ENCODE results near the gene GJD3.
"Not testable (repeated sequence)": the region's sequence is repeated elsewhere in the genome, so short reads cannot be mapped to it uniquely, and the experiment has no call there.

The GJD3 gene

DNA sequence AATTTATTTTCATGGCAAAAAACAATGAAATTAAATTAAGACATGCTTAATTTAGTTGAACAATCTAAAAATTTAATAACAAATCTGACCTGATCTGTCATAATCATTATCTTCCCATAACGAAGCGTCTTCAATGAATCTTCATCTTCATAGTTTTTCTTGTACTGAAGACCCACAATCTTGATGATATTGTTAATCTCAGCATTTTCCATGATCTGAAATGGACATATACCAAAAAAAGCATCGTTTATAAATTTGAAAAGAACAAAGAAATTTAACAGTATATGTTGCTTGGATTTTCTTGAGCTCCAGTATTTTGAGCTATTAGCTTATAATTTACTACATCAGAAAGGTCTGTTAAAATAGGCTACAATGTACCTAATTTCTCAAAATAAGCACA, 42.9 kb upstream of the GJD3 start:
- Histone ChIP-seq H3K27me3 (ENCODE audit: insufficient read depth, low read depth, severe bottlenecking) (no peaks in the 10 kb centered on the region), H3K27ac (no peak overlapping the region), H3K9me3 (ENCODE audit: severe bottlenecking) (no peaks in the 10 kb centered on the region), H3K4me3 (ENCODE audit: low read depth, low read length) (no peak overlapping the region), H3K36me3 (peaks cover 98% of the 10 kb centered on the region)
- TF ChIP-seq, protein P1, sequence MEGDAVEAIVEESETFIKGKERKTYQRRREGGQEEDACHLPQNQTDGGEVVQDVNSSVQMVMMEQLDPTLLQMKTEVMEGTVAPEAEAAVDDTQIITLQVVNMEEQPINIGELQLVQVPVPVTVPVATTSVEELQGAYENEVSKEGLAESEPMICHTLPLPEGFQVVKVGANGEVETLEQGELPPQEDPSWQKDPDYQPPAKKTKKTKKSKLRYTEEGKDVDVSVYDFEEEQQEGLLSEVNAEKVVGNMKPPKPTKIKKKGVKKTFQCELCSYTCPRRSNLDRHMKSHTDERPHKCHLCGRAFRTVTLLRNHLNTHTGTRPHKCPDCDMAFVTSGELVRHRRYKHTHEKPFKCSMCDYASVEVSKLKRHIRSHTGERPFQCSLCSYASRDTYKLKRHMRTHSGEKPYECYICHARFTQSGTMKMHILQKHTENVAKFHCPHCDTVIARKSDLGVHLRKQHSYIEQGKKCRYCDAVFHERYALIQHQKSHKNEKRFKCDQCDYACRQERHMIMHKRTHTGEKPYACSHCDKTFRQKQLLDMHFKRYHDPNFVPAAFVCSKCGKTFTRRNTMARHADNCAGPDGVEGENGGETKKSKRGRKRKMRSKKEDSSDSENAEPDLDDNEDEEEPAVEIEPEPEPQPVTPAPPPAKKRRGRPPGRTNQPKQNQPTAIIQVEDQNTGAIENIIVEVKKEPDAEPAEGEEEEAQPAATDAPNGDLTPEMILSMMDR (IDR thresholded peaks at IDR 0.05; ENCODE audit: low read depth, low read length): no peak
- DNase-seq: no peak

DNA sequence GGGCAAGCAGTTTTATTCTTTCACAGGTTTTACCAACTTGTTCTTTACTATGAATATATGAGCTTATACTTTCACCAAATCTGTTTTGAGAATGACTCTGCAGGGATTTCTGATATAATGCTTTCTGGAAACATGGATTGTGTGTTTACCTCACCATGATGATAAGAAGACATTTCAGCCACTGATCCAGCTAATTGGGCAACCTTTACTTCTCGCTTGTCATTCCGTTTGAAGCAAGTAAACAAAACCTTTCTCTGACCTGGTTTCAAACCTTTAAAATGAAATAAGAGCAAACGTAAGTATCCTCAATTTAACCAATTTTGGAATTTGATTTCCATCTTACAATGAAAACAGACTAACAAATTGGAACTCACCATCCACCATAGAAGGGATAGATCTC, 39.5 kb upstream of the GJD3 start:
- peaks cover 100% of the 10 kb centered on the region for H3K36me3 ChIP-seq
- DNase-seq: no peak
- H3K27ac ChIP-seq: no peak overlapping the region

DNA sequence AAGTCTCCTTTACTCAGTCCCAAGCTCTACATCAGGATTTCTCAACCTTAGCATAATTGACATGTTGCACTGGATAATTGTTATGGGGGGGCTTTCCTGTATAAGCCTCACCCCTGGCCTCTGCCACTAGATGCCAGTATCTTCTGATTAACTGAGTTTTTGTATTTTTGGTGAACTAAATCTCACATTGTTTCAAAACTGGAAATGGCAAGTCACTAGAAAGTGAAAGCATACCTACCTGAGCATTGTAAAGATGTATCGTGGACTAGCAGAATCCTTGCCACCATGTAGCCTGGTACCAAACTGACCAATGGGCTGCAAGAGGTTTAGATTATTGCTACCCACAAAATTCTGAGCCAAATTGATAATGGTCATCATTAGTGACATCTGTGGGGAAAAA, 38.1 kb upstream of the GJD3 start:
- Histone ChIP-seq H3K36me3 (peaks cover 100% of the 10 kb centered on the region), H3K27ac (no peak overlapping the region), H3K9me3 (ENCODE audit: severe bottlenecking) (no peaks in the 10 kb centered on the region), H3K27me3 (ENCODE audit: insufficient read depth, low read depth, severe bottlenecking) (no peaks in the 10 kb centered on the region), H3K4me3 (ENCODE audit: low read depth, low read length) (no peak overlapping the region)
- no peak for DNase-seq
- TF ChIP-seq, protein P1 (IDR thresholded peaks at IDR 0.05; ENCODE audit: low read depth, low read length): no peak

More for the DNA sequence above, 39.5 kb upstream of the GJD3 start:
- Histone ChIP-seq H3K27me3 (ENCODE audit: insufficient read depth, low read depth, severe bottlenecking) (no peaks in the 10 kb centered on the region), H3K9me3 (ENCODE audit: severe bottlenecking) (no peaks in the 10 kb centered on the region), H3K4me3 (ENCODE audit: low read depth, low read length) (no peak overlapping the region)
- TF ChIP-seq, protein P1 (IDR thresholded peaks at IDR 0.05; ENCODE audit: low read depth, low read length): no peak

DNA sequence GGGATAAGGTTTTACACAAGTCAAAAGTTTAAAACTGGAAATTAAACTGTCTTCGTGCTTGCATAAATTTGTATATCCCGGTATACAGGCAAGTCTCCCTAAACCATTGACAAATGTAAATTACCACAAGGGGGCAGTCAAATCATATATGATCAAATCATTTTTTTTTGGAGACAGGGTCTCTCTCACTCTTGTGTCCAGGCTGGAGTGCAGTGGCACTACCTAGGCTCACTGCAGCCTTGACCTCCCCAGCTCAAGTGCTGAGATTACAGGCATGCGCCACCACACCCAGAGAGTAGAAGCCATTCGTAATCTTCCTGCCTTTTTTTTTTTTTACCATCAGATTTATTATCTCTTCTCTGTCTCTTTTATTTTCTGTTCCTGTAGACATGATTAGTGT, 34.6 kb upstream of the GJD3 start:
- no peak for DNase-seq
- H3K4me3 ChIP-seq (ENCODE audit: low read depth, low read length): no peak overlapping the region
- no peaks in the 10 kb centered on the region for H3K27me3 ChIP-seq (ENCODE audit: insufficient read depth, low read depth, severe bottlenecking)
- H3K36me3 ChIP-seq: peaks cover 100% of the 10 kb centered on the region
- no peak overlapping the region for H3K27ac ChIP-seq
- H3K9me3 ChIP-seq (ENCODE audit: severe bottlenecking): no peaks in the 10 kb centered on the region
- TF ChIP-seq, protein P1 (IDR thresholded peaks at IDR 0.05; ENCODE audit: low read depth, low read length): peak; percentile 40; the same call in 1 of the 2 replicates

DNA sequence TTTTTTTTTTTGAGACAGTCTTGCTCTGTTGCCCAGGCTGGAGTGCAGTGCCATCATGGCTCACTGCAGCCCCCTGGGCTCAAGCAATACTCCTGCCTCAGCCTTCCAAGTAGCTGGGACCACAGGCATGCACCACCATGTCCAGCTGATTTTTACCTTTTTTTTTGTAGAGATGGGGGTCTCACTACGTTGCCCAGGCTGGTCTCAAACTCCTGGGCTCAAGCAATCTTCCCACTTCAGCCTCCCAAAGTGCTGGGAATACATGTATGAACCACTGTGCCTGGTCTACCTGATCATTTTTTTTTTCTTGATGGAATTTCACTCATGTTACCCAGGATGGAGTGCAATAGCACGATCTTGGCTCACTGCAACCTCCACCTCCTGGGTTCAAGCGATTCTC, 22.0 kb upstream of the GJD3 start:
- not testable (repeated sequence) for H3K4me3 ChIP-seq (ENCODE audit: low read depth, low read length); H3K9me3 ChIP-seq (ENCODE audit: severe bottlenecking); H3K27me3 ChIP-seq (ENCODE audit: insufficient read depth, low read depth, severe bottlenecking); H3K27ac ChIP-seq; DNase-seq
- H3K36me3 ChIP-seq: peaks cover 62% of the 10 kb centered on the region

DNA sequence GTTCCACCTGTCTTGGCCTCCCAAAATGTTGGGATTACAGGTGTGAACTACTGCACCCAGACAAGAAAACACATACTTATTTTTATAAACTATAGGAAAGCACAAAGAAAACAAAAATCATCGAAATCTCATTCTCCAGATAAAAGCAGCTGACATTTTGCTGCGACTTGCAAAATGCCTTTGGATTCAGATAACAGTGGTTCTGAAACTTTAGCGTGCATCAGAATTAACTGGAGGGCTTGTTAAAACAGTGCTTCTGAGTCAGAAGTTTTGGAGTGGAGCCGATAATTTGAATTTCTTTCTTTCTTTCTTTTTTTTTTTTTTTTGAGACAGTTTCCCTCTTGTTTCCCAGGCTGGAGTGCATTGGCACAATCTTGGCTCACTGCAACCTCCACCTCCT, 17.7 kb upstream of the GJD3 start:
- H3K4me3 ChIP-seq (ENCODE audit: low read depth, low read length): no peak overlapping the region
- no peaks in the 10 kb centered on the region for H3K9me3 ChIP-seq (ENCODE audit: severe bottlenecking)
- TF ChIP-seq, protein P1 (IDR thresholded peaks at IDR 0.05; ENCODE audit: low read depth, low read length): no peak
- H3K27me3 ChIP-seq (ENCODE audit: insufficient read depth, low read depth, severe bottlenecking): no peaks in the 10 kb centered on the region
- no peak for DNase-seq
- H3K27ac ChIP-seq: no peak overlapping the region
- peaks cover 19% of the 10 kb centered on the region for H3K36me3 ChIP-seq

Measured in WERI-Rb-1 (cell line).